ENCODE measurements around the gene GOLGA6B. TPM values are rescaled to one million over a fixed set of nuclear protein-coding genes. Genes with fewer than 3 reads are reported as not detected.
A peak's percentile ranks its signal among the peaks of the same experiment; 100 is the strongest.

Gene GOLGA6B
- total RNA-seq, 1 experiment from 2014 or later = 1.9 TPM

DNA sequence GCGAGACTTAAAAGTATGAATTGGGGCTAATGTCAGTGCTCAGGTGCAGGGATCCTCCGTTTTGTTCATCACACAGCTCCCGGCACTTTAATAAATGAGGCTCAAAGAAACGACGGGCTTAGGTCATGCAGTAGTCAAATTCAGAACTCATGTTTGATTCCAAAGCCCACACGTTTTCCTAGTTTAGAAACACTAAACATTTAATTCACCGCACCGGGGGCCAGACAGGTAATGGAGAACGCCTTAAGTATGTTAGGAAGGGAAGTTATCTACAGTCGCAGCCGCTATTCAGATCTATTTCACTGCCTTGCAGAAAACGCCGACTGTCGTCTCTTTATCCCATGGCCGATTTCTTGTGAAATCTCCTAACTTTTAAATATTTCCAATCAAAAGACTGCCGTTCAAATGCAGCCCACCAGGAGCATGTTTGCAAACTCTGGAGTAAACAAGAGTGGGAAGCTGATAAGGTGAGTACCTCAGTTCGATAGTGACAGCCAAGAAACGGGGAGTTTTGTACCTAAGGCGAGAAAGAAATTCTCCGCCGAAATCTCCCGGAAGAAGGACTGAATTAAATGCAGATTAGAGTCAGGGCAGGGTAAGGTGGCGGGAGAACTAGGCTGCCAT, 30.9 kb downstream of the GOLGA6B start (continued):
- TF ChIP-seq ESRRA (CRISPR knock-in tag; IDR thresholded peaks at IDR 0.05; ENCODE audit: borderline replicate concordance) (no peak), CDX4 (CRISPR knock-in tag; IDR thresholded peaks at IDR 0.05; ENCODE audit: borderline replicate concordance) (no peak), PREB (CRISPR knock-in tag; IDR thresholded peaks at IDR 0.05; ENCODE audit: borderline replicate concordance) (no peak), EMX1 (CRISPR knock-in tag; IDR thresholded peaks at IDR 0.05) (no peak), TP53 (CRISPR knock-in tag; IDR thresholded peaks at IDR 0.05) (no peak)
- TF ChIP-seq, protein P1, sequence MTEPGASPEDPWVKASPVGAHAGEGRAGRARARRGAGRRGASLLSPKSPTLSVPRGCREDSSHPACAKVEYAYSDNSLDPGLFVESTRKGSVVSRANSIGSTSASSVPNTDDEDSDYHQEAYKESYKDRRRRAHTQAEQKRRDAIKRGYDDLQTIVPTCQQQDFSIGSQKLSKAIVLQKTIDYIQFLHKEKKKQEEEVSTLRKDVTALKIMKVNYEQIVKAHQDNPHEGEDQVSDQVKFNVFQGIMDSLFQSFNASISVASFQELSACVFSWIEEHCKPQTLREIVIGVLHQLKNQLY (CRISPR knock-in tag; IDR thresholded peaks at IDR 0.05) = no peak

GRCh38 chr15:72685925-72686794, 31.7 kb downstream of the GOLGA6B start, which contains the start of the genes BBS4 and HIGD2B:
Gene BBS4 (plus strand): TSS chr15:72686207. CDS start chr15:72686228, 21 bp downstream.
Gene HIGD2B (minus strand): TSS chr15:72686182. CDS start chr15:72676374, 9,808 bp downstream.
- peaks cover 5% of the 10 kb centered on the region for H3K9me3 Mint-ChIP-seq
- peaks cover 3% of the 10 kb centered on the region; the same call in 1 of the 2 replicates for H3K36me3 Mint-ChIP-seq
- ChIA-PET POLR2A (no interaction called here), CTCF (interaction anchor here (1.4 to 2.9 kb wide), 4 partner anchors 15 to 153 kb away, joined by 3 to 13 read pairs (median 7); no protein-coding TSS in a partner anchor)
- peak within 1 kb of the TSS; percentile 88 for H3K4me3 Mint-ChIP-seq
- H3K27ac Mint-ChIP-seq = peak within 1 kb of the TSS; percentile 93
- DNase-seq (ENCODE audit: low spot score) (peak; percentile 89), ATAC-seq (peak; percentile 92)
- H3K27me3 Mint-ChIP-seq (ENCODE audit: low read depth) = no peaks in the 10 kb centered on the region
- peaks cover 14% of the 10 kb centered on the region for H3K4me1 Mint-ChIP-seq
- peak; percentile 71 for TF ChIP-seq HMGXB4 (CRISPR knock-in tag; IDR thresholded peaks at IDR 0.05)
- TF ChIP-seq ZBTB21 (CRISPR knock-in tag; IDR thresholded peaks at IDR 0.05; ENCODE audit: borderline replicate concordance) = peak; percentile 71
- TF ChIP-seq E2F5 (CRISPR knock-in tag; IDR thresholded peaks at IDR 0.05) = peak; percentile 80; the same call in 1 of the 2 replicates
- TF ChIP-seq USF2 (CRISPR knock-in tag; IDR thresholded peaks at IDR 0.05) = 0 out of 2 replicates have a peak, but pooled peaks have one; percentile 29
- TF ChIP-seq USF1 (CRISPR knock-in tag; IDR thresholded peaks at IDR 0.05) = 0 out of 2 replicates have a peak, but pooled peaks have one; percentile 13
- TF ChIP-seq, protein P2, sequence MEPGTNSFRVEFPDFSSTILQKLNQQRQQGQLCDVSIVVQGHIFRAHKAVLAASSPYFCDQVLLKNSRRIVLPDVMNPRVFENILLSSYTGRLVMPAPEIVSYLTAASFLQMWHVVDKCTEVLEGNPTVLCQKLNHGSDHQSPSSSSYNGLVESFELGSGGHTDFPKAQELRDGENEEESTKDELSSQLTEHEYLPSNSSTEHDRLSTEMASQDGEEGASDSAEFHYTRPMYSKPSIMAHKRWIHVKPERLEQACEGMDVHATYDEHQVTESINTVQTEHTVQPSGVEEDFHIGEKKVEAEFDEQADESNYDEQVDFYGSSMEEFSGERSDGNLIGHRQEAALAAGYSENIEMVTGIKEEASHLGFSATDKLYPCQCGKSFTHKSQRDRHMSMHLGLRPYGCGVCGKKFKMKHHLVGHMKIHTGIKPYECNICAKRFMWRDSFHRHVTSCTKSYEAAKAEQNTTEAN (CRISPR knock-in tag; IDR thresholded peaks at IDR 0.05) = no peak
- TF ChIP-seq, protein P3, sequence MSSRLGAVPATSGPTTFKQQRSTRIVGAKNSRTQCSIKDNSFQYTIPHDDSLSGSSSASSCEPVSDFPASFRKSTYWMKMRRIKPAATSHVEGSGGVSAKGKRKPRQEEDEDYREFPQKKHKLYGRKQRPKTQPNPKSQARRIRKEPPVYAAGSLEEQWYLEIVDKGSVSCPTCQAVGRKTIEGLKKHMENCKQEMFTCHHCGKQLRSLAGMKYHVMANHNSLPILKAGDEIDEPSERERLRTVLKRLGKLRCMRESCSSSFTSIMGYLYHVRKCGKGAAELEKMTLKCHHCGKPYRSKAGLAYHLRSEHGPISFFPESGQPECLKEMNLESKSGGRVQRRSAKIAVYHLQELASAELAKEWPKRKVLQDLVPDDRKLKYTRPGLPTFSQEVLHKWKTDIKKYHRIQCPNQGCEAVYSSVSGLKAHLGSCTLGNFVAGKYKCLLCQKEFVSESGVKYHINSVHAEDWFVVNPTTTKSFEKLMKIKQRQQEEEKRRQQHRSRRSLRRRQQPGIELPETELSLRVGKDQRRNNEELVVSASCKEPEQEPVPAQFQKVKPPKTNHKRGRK (CRISPR knock-in tag; IDR thresholded peaks at IDR 0.05; ENCODE audit: borderline replicate concordance) = no peak
- no peak for TF ChIP-seq GTF2I (CRISPR knock-in tag; conservative IDR thresholded peaks at IDR 0.05)
- peak; percentile 59 for TF ChIP-seq FOXK1 (CRISPR knock-in tag; IDR thresholded peaks at IDR 0.05)
- TF ChIP-seq ZNF423 (CRISPR knock-in tag; IDR thresholded peaks at IDR 0.05) = peak; percentile 96
- TF ChIP-seq ZNF263 (CRISPR knock-in tag; IDR thresholded peaks at IDR 0.05; ENCODE audit: low read depth) = peak; percentile 83; the same call in 1 of the 2 replicates
- TF ChIP-seq ATF1 (CRISPR knock-in tag; IDR thresholded peaks at IDR 0.05) = 0 out of 2 replicates have a peak, but pooled peaks have one; percentile 78
- 0 out of 2 replicates have a peak, but pooled peaks have one; percentile 42 for TF ChIP-seq GABPB1 (CRISPR knock-in tag; IDR thresholded peaks at IDR 0.05)
- TF ChIP-seq MAX (CRISPR knock-in tag; IDR thresholded peaks at IDR 0.05) = peak; percentile 58
- TF ChIP-seq CREM (CRISPR knock-in tag; IDR thresholded peaks at IDR 0.05) = peak; percentile 62; the same call in 1 of the 2 replicates
- TF ChIP-seq, protein P1 (CRISPR knock-in tag; IDR thresholded peaks at IDR 0.05) = 0 out of 2 replicates have a peak, but pooled peaks have one; percentile 56
